ENCODE results near the gene CCNK.

DNA sequence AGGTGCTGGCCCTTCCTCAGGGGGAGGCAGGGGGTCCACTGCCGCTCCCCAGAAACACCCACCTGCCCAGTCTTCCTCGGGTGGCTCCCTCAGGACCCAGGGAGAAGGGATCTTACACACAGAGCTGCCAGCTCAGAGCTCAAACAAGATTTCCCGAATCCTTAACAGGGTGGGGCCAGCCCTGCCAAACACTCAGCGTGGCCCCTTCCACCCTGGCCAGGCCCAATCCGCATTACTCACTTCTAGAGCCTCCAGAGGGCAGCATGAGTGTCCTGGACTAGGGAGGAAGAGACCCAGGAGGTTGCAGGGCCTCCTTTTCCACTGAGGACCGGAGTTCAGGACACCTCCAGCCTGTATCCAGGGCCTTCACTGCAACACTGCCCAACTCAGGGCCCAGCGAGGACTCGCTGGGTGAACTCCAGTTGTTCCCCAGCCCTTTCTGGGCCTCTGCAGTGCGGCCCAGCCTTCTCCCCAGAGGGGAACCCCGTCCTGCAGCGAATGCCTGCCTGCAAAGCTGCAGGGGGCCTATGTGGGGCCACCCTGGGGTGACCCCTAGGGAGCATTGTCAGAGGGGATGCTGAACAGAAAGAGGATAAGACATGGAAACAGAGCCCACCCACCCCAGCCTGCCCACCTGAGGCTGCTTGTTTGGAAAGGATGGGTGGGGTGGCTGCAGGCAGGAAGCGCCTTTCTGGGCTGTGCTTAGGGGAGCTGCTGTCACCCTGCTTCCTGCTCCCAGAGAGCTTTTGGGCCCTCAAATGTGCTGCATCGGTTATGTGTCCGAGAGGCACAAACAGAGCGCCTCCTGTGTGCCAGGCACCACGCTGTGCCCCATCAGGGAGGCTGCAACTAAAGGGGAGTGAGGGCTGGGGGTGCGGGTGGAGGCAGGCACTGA lies 43.8 kb downstream of the CCNK start:
- TF ChIP-seq CTCF (IDR thresholded peaks at IDR 0.05): peak in 1 of 6 experiments; percentile 30
- TF ChIP-seq POLR2A (IDR thresholded peaks at IDR 0.05): no peak

Data from Peyer's patch (tissue), 4 donors.